Stimulated activated CD8-positive, alpha-beta memory T cell treated with anti-CD3 and anti-CD28 coated beads, Interleukin-15, amount 100 ng/mL, for 4 hours (primary cell): ENCODE measurements around the gene TNIK.
"Not testable (repeated sequence)": the region's sequence is repeated elsewhere in the genome, so short reads cannot be mapped to it uniquely, and the experiment has no call there.

ENCODE experiments used
- DNase-seq, 2 donors: peaks; one replicate each; pipeline ENCODE4 v3.0.0-alpha.2; 2020; ENCODE audit warnings: low read depth in 2 of 2

The TNIK gene

DNA sequence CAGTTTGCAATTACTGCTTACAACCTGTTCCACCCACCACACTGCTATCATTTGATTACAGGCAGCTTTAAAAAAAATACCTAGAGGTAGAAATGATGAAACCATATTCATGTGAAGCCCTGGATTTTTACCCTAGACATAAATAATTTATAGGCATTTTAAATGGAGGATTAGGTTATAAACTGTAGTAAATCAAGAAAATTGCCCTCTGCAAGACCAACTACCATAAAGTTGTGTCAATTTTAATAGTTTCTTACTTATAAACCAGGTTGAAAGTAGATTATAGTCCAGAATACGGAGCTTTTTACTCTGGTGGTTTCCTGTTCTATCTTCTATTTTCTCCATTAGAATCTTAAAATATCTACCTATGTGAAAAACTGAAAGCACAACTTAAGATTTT lies 13.9 kb downstream of the TNIK start:
- no peak for DNase-seq

DNA sequence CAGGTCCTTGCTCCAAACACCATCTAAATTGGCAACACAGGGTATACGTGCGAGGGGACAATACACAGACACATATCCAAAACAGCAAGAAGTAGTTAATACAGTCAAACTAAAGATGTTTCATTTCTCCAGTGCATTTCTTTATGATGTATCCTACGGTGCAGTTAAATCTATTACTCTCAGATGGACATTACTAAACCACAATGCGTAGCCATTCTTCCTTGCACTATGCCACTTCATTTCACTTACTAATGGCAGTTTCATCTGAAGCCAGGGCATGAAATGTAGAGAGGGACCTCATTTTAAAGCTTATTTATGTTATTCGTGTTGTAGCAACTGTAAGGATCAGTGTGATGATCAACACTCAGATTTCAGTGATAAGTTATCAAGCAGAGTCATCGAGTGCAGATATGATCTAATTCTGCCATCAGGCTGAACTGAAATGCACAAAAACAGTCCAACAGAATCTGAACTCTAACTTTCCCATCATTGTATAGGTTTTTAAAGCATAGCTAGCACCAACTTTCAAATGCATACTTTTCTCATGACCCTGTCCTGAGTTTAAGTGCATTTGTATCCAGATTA lies 14.5 kb downstream of the TNIK start:
- DNase-seq = no peak

DNA sequence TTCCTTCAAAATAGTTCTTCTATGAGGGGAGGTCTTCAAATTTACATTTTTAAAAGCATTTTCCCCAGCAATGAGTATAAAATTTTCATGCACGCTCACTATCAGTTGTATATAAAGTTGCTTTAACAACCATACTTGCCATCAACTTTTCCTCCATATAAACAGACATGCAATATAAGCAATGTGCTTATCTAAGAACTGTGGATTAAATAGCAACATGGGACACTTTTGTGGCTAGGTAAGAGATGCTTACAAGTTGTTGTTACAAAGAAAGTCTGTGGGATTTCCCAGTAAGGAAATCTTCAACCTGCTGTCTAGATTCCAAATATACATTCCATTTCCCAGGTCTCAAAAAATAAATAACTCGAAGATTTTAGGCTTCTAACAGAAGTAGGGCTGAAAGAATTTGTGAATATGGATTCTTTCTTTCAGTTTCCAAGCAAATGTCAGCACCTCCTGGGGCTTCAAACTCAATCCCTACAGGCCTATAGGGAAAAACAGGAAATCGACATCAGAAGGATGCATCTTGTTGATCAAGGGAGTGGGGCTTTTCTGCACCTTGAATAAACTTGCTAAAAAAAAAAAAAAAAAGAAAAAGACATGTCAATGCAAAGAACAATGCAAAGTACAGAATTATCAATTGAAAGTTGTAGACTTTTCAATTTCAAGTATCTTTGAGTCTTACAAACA lies 16.1 kb downstream of the TNIK start:
- DNase-seq = no peak

DNA sequence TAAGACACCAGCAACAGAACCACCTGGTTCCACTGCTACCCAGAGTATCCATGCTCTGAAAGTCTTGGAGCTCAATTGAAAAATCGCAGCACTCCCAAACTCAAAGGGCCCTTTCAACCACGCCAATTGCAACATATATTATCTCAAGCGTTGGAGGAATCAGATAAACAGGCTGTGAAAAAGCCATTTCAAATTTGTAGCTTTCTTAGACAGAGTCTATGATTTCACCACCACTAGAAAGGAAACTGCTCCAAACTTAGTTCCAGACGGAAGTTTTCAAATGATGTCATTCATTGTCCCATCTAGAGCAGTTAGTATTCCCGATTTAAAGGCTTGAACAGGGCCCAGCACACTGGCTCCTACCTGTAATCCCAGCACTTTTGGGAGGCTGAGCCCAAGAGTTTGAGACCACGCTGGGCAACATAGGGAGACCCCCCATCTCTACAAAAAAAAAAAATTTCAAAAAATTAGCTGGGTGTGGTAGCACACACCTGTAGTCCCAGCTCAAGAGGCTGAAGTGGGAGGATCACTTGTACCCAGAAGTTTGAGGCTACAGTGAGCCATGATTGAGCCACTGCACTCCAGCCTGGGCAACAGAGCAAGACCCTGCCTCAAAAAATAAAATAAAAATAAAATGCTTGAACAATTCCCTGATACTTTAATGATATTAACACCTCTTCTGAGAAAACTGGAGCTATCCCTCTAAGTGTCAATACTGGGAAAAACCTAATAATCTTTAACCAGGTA lies 16.8 kb downstream of the TNIK start:
- no peak for DNase-seq

DNA sequence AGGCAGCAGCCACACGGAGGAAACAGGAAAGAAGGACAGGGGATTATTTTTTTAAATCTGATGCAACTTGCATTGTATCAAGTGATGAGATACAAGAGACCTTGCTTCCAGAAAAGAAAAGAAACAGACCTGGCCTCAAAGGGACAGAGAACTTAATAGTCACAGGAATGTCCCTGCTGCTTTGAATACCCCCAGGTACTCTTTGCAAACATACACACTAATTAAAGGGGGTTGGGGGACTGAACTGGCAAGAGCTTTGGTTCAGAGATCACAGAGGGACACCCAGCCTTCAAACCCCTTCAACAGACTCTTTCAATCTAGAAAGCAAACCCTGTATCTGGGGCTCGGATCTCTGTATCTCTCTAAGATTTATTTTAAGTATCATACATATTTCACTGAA lies 18.0 kb downstream of the TNIK start:
- DNase-seq = no peak

DNA sequence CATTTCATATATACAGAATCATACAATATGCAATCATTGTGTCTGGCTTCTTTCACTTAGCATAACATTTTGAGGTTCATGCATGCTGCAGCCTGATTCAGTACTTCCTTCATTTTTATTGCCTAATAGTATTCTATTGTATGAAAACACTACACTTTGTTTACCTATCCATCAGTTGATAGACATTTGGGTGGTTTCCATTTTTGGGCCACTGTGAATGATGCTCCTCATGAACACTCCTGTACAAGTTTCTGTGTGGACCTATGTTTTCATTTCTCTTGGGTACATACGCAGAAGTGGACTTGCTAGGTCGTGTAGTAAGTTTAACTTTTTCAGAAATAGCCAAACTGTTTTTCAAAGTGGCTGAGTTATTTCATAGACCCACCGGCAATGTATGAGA lies 18.8 kb downstream of the TNIK start:
- no peak for DNase-seq

DNA sequence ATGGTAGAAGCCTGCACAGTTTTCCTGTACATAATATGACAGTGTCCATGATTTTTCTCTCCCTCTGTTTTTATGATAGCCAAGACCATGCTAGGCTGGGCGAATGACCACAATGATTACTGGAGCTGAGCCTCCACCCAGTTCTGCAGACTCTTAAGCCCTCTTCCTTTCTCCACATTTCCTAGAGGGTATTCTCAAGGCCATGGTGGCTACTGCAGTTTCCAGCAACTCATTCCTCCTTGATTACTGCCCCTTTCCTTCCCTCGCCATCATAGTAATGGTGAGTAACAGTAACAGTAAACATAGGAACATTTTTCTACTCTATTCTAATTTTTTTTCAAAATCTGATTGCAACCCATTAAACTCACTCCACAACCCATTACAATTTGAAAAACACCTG lies 20.2 kb downstream of the TNIK start:
- no peak for DNase-seq

DNA sequence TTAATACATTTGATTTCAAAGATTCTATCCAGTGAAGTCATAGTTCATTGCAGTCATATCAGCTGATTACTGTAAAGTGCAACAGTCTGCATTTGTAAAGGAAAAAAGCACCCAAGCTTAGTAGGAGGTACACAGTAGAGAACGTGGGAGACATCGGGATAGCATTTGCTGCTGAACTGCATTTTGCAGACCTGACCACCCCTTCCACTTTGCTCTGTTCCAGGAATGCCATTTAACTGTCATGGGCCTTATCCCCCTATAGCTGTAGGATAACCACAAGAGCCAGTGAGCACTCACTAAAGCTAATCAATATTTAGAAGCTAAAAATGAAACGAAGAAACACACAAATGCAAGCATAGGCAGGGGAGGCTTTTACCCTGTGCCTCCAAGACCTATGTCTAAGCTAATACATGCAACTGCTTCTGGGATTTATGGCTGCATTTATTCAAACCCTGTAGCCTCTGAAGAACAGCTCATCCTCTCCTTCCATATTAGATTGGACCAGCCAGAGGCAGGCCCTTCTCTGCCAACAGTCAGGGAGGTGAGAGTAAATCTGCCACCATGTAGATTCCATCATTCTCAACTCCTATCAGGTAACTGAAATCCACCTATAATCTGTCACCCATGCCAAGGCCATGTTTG lies 23.0 kb downstream of the TNIK start:
- no peak for DNase-seq

DNA sequence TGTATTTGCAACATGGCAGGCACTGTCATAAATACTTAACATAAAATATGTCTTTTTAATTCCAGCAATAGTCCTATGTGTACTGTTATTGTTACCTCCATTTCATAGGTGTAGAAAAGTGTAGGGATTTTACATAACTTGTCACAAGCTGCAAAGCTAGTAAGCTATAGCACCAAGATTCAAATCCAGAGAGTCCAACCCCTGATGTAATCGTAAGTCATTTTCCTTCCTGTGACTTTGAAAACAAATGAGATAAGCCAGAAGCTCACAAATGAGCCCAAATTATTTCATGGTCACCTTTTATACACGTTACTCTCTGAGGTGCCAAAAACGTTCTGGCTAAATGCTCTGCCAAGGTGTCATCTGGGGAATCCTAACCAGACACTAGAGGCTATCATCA lies 23.8 kb downstream of the TNIK start:
- no peak for DNase-seq

DNA sequence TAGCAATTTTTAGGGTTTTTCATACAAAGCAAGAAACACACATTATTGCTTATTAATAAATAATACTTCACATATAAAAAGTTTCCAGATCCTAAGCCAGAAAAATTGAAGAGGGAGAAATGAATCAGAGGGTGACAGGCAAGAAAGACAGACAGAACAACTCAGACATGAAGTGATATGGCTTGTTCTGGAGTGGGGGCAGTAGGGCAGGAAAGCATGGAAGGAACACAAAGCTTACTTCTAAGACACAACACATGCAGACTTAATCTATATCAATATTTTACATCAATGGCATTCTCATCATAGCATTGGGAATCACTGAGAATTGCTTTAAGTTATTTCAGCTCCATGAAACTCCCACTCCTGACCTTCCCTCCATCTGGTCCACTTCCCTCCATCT lies 24.4 kb downstream of the TNIK start:
- no peak for DNase-seq

DNA sequence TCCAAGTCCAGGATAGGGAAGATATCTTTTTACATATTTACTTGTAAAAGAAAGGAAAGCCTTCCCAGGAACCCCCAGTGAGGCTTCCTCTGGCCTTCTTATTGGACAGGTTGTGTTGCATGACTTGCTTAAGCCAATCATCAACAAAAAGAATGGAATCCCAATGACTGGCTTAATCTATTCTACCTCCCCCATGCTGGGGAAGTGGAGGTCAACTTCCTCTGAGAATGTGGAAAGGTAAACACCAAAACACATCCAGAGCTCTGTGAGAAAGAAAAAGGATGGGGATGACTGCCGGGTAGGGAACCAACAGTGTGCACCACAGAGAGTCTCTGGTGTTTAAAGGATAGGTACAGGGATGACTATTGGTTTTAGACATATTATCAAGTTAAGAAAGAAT lies 25.1 kb downstream of the TNIK start:
- no peak for DNase-seq

DNA sequence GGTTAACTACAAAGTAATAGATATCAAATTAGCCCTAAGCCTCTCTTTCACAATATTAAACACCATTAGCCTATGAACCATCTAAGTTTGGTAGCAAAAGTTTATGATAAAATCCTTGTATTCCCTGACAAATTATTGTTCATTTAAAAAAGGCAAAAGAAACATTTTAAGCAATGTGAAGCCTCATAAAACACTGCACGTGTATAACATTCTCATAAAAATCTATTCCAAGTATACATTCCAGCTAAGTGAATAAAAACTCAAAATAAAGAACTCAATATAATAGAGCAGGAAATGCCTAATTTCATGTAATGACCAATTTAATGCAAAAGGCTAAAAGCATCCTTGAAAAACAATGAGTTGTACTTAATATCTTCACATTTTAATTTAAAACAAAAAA lies 27.7 kb downstream of the TNIK start:
- DNase-seq = no peak

DNA sequence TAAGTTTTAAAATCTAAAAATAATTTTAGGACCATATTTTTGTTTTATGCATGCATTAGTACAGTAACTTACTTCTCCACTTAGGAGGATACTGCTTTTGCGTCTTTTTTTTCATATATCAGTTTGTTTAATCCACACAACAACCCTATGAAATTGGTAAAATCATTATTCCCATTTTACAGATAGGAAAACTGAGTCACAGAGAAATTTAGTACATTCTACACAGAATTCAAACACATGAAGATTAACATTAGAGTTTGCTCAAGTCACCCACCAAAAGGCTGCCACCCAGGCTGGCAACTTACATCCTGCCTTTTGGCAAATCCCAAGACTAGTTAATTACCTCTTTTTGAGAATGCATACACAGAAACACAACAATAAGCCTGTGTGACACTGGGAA lies 28.7 kb downstream of the TNIK start:
- DNase-seq = no peak

DNA sequence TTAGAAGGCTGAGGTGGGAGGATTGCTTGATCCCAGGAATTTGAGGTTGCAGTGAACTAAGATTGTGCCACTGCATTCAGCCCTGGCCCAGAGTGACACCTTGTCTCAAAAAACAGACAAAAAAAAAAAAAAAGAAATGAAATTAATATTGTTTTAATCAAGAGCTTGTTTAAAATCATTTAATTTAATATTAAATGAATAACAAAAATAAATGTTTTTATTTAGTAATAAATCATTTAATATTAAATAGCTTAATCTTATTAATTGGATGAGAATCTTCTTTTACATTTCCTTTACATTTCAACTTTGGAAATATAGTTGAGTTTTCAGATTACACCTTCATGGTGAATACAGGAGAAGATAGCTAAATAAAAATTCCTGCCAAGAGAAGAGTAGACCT lies 29.7 kb downstream of the TNIK start:
- DNase-seq = no peak

DNA sequence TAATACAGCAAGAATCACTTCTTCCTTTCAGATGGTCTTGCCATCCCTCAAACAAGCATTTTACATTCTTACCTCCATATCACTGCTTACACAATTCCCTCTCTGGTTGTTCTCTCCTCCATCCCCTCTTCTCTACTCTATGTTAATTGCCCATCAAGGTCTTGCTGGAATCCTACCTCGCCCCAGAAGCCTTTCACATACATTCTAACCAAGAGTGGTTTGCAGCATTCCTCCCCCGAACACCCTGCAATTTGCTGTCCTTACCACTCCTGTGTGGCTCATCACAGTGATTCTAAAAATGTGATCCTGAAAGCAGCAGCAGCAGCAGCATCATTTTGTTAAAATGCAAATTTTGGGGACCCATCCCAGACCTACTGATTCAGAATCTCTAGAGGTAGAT lies 30.6 kb downstream of the TNIK start:
- DNase-seq = no peak

DNA sequence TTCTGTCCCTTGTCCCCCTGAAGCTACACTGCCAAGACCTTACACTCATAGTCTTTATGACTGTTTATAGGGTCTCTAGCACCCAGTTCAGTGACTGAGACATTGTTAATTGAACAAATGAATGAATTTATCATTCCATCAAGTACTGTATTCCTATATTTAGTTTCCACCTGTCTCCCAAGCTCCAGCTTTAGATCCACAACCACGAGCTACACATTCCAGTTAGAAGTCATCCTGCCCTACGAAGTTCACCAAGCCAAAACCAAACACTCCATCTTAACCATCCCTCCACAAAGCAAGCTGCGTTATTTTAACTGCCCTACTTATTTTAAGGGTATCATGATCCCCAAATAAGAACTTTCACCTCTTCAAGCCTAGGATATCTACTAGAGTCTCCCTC lies 31.3 kb downstream of the TNIK start:
- no peak for DNase-seq

DNA sequence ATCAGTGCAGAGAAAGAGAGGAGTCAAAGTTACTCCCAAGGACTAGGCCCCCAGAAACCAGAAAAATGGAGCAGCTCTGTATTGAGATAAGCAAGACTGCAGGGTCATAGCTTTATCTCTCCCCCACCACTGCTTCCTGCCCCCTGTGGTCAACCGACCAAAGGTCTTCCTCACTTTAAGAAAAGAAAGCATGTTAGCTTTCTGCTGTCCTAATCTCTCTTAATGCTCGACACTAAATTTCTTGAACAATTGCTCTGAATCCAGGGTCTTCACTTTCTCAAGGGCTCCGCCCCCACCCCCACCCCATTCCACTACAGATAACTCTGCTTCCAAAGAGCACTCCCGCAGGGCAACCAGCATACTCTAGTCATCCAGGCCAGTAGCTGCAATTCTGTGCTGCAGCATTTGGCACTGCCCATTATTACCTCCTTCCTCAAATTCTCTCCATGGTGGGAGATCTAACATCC lies 31.9 kb downstream of the TNIK start:
- DNase-seq = no peak

DNA sequence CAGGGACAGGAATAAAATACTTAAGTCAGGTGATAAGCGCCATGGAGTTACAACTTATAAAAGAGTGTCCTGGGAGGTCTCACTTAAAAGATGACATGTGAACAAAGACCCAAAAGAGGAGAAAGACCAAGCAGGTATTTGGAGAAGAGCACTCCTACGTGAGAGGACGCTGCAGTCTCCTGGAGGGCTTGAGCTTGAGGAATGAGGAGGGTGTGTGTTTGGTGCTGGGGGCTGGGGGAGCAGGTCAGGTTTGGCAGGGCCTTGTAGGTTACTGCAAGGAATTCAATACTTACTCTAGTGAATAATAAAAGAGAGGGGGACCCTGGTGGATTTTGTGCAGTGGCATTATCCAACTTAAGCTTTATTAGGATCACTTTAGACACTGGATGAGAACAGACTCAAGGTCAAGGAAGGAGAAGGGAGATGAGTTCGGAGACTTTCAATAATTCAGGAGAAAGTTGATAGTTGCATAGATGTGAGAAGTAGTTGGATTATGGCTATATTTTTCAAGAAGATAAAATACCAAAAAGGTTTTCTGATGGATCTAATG lies 32.4 kb downstream of the TNIK start:
- no peak for DNase-seq

DNA sequence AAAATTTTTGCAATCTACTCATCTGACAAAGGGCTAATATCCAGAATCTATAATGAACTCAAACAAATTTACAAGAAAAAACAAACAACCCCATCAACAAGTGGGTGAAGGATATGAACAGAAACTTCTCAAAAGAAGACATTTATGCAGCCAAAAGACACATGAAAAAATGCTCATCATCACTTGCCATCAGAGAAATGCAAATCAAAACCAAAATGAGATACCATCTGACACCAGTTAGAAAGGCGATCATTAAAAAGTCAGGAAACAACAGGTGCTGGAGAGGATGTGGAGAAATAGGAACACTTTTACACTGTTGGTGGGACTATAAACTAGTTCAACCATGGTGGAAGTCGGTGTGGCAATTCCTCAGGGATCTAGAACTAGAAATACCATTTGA lies 36.1 kb downstream of the TNIK start:
- DNase-seq = not testable (repeated sequence)

DNA sequence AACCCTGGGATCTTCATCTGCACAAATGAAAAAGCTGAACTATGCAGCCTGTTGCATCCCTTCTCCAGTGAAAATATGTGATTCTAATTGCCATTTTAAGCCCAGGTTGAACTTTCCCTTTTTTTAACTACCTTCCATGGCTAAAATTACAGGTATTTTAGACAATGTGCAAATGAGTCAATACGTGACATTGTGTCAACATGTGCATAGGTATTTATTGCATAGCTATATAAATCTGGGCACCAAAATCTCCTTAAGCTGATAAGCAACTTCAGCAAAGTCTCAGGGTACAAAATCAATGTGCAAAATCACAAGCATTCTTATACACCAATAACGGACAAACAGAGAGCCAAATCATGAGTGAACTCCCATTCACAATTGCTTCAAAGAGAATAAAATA lies 37.4 kb downstream of the TNIK start:
- DNase-seq = not testable (repeated sequence)

DNA sequence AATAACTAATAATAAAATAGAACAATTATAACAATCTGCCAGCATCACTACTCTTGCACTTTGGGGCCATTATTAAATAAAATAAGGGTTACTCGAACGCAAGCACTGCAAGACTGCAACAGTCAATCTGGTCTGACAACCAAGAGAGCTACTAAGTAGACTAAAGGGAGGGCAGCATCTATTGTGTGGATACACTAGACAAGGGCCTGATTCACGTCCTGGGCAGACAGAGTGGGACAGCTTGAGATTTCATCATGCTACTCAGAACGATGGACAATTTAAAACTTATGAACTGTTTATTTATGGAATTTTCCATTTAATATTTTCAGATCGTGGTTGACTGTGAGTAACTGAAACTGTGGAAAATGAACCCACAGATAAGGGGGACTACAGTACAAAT lies 39.5 kb downstream of the TNIK start:
- DNase-seq = no peak

DNA sequence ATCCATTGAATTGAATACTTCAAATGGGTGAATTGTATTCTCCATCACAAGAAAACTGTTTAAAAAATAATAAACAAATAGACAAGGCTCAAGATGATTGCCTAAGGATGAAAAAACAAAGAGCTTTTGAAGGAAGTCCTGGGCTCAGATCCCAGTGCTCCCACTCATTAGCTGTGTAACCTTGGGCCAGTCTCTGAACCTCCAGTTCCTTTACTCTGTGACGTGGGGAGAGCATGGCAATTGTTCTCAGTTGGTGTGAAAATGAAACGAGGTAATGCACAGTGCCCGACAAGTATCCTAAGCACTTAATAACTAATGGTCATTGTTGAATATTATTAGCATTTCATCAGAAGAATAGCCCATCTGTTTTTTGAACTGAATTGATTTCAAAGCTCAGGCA lies 40.7 kb downstream of the TNIK start:
- no peak for DNase-seq
